Testis (tissue), 5 donors: ENCODE results near the gene GPATCH4. TPM values are rescaled to one million over a fixed set of nuclear protein-coding genes. Genes with fewer than 3 reads are reported as not detected.

Experiments
- DNase-seq: peaks from one replicate; pipeline ENCODE4 v3.0.0-alpha.2; 2019
- H3K27ac ChIP-seq, 2 donors: fragments of 200-600 bp; sonication (generic); one replicate each; pipeline ENCODE4 v1.5.1; 2019
- H3K27me3 ChIP-seq: fragments of 200-600 bp; sonication (generic); one replicate; pipeline ENCODE4 v1.5.1; 2019
- H3K36me3 ChIP-seq: fragments of 200-600 bp; sonication (generic); one replicate; pipeline ENCODE4 v1.5.1; 2017; ENCODE audit warnings: low read depth; ENCODE audit errors: missing control alignments
- H3K4me1 ChIP-seq: fragments of 200-600 bp; sonication (generic); one replicate; pipeline ENCODE4 v1.5.1; 2019
- H3K4me3 ChIP-seq, 2 donors: fragments of 200-600 bp; sonication (generic); one replicate each; pipeline ENCODE4 v1.5.1; 2017 to 2019
- H3K9me3 ChIP-seq: fragments of 200-600 bp; sonication (generic); one replicate; pipeline ENCODE4 v1.5.1; 2017
- POLR2A ChIP-seq: fragments of 450-650 bp; IDR thresholded peaks from one replicate; pipeline ENCODE4 v1.6.1; 2017; ENCODE audit warnings: antibody characterized with exemption, mild to moderate bottlenecking, moderate library complexity
- WGBS, 2 donors: methylation state at CpG; one replicate each; pipeline ENCODE4 v1.1.5; 2018; 5-methylcytosine and 5-hydroxymethylcytosine counted together
- intact Hi-C: fragments of 100-400 bp; cut with DNase I; formaldehyde crosslinking; loops from one replicate; pipeline ENCODE4 v1.15.1; 2023; ENCODE audit warnings: low total_unique reads
- long read RNA-seq, 2 donors: transcript quantifications; one replicate each; lab custom pipeline, GENCODE V29; 2026
- polyA plus RNA-seq: library from polyadenylated mRNA; stranded (reverse); fragments of 350-450 nt; fragmentation: Illumina TruSeq; extraction: RNeasy Lipid Tissue Mini Kit (QIAGEN cat#74804); gene quantifications from one replicate; pipeline ENCODE4 v1.2.3, GENCODE V29; 2014; ENCODE audit warnings: low read depth, low replicate concordance; ENCODE audit not compliant: insufficient read depth
- total RNA-seq, 2 donors: library from RNA; depleted of rRNA; stranded (reverse); fragments of >200 nt; gene quantifications; one replicate each; pipeline ENCODE4 v1.2.3, GENCODE V29; 2016
- TF ChIP-seq, protein P1 (sequence below), 3 experiments: fragments of 450-650 bp in 2 of 3; fragments of 200-600 bp in 1 of 3; sonication (generic) in 1 of 3; IDR thresholded peaks; one replicate each; pipeline ENCODE4 v1.5.1; 2016 to 2019; ENCODE audit warnings: antibody characterized with exemption in 3 of 3, mild to moderate bottlenecking in 2 of 3, moderate library complexity in 1 of 3

GPATCH4 gene
- total RNA-seq (10 to 100 TPM; 21.6 to 26.7 TPM), polyA plus RNA-seq (18.5 TPM)
- long read RNA-seq, donor 1, transcript GPATCH4-214 (2 exons, 552 nt) = minor isoform, 5 of 23 reads
- long read RNA-seq, donor 1, transcript GPATCH4-201 (8 exons, 1,972 nt) = major isoform, 8 of 23 reads
- long read RNA-seq, donor 1, partial matches to known transcripts = 8 of 23 reads
- long read RNA-seq, donor 1, other reads (novel, unspliced or antisense) = 0 of 23 reads
- long read RNA-seq, donor 2, transcript GPATCH4-201 (8 exons, 1,972 nt) = major isoform, 6 of 8 reads
- long read RNA-seq, donor 2, partial matches to known transcripts = 0 of 8 reads
- long read RNA-seq, donor 2, other reads (novel, unspliced or antisense) = 0 of 8 reads

DNA sequence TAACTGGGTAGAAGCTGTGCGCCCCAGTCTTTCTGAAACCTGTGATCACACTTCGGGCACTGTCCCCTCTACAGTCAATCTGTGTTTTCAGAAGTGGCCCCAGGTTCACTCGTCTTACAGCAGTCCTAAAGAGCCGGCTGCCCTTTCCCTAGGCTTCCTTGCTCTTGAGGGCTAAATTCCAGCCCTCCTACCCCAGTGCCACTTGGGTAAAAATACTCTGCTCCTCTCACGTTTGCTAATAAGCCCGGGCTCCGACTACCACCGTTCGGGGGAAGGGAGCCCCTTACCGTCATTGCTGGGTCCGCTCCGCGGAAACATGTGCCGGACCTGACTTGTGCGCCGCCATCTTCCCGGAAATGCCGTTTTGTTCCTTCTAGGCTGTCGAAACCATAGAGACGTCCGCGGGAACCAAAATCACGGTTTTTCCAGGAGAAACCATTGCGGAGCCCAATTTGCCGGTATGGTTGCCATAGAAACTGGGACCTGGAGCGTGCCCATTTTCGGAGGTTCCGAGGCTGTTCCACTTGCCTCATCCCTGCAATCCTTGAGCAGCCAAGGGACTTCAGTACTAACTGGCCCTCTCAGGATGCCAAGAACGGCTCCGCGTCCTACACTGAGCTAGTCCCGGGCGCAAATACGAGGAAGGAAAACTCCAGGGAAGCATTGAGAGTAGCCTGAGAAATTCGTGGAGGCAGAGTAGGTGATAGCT, at the start of gene GPATCH4:
TSS of gene GPATCH4 (minus strand) at position 358 of the 709 bp plus-strand sequence.
- peak within 1 kb of the TSS; percentile 62 to 81 for H3K4me3 ChIP-seq
- H3K9me3 ChIP-seq = no peaks in the 10 kb centered on the region
- H3K27me3 ChIP-seq = no peaks in the 10 kb centered on the region
- H3K36me3 ChIP-seq = no peaks in the 10 kb centered on the region
- peak; percentile 95 for DNase-seq
- intact Hi-C loops = loop anchor here (5.0 to 10.0 kb wide), 2 partner anchors 94 to 146 kb away; no protein-coding TSS in a partner anchor
- TF ChIP-seq, protein P1, sequence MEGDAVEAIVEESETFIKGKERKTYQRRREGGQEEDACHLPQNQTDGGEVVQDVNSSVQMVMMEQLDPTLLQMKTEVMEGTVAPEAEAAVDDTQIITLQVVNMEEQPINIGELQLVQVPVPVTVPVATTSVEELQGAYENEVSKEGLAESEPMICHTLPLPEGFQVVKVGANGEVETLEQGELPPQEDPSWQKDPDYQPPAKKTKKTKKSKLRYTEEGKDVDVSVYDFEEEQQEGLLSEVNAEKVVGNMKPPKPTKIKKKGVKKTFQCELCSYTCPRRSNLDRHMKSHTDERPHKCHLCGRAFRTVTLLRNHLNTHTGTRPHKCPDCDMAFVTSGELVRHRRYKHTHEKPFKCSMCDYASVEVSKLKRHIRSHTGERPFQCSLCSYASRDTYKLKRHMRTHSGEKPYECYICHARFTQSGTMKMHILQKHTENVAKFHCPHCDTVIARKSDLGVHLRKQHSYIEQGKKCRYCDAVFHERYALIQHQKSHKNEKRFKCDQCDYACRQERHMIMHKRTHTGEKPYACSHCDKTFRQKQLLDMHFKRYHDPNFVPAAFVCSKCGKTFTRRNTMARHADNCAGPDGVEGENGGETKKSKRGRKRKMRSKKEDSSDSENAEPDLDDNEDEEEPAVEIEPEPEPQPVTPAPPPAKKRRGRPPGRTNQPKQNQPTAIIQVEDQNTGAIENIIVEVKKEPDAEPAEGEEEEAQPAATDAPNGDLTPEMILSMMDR (IDR thresholded peaks at IDR 0.05) = no peak
- no peak for TF ChIP-seq POLR2A
- WGBS, 2 donors = 1% methylated on average over 32 to 35 of the region's 35 CpGs
- peaks cover 7% of the 10 kb centered on the region for H3K4me1 ChIP-seq
- H3K27ac ChIP-seq = peak within 1 kb of the TSS; percentile 65 to 83

DNA sequence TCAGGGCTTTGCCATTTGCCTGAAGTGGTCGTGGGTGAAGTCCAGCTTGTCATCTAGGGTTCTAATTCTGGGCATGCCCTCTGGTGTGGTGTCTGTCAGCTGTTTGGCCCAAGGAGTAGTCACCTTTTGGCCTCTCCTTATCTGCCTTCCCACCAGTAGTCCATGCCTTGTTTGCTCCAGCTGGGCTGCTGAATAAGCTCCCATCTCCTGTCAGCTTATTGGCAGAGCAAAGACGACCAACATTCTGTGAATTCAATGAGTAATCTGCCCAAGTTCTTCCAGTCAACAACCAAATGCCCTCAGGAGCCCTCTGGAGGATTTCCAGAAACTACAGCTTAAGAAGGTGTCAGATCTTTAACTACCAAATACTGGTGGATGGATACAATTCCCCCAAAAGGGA, 47.7 kb upstream of the GPATCH4 start:
- Histone ChIP-seq H3K27me3 (no peaks in the 10 kb centered on the region), H3K4me3 (no peak overlapping the region), H3K36me3 (no peaks in the 10 kb centered on the region), H3K9me3 (no peaks in the 10 kb centered on the region), H3K27ac (no peak overlapping the region), H3K4me1 (no peaks in the 10 kb centered on the region)
- WGBS, 2 donors = 39 to 53% methylated on average over 2 of the region's 2 CpGs
- no peak for DNase-seq
- intact Hi-C loops = no loop called here
- no peak for TF ChIP-seq POLR2A
- TF ChIP-seq, protein P1 (IDR thresholded peaks at IDR 0.05) = no peak

DNA sequence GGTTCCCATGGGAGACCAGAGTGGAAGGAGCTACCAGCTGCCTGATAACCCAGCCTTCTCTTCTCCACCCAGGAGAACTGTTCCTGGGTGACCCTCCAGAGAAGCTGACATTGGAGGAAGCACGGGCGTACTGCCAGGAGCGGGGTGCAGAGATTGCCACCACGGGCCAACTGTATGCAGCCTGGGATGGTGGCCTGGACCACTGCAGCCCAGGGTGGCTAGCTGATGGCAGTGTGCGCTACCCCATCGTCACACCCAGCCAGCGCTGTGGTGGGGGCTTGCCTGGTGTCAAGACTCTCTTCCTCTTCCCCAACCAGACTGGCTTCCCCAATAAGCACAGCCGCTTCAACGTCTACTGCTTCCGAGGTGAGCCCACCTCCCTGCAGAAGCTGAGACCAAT, 47.2 kb upstream of the GPATCH4 start:
- Histone ChIP-seq H3K4me1 (no peaks in the 10 kb centered on the region), H3K9me3 (no peaks in the 10 kb centered on the region), H3K36me3 (no peaks in the 10 kb centered on the region), H3K4me3 (no peak overlapping the region), H3K27me3 (no peaks in the 10 kb centered on the region), H3K27ac (no peak overlapping the region)
- 72 to 86% methylated on average over 7 to 10 of the region's 10 CpGs for WGBS, 2 donors
- intact Hi-C loops = no loop called here
- no peak for TF ChIP-seq POLR2A
- TF ChIP-seq, protein P1 (IDR thresholded peaks at IDR 0.05) = no peak
- no peak for DNase-seq

DNA sequence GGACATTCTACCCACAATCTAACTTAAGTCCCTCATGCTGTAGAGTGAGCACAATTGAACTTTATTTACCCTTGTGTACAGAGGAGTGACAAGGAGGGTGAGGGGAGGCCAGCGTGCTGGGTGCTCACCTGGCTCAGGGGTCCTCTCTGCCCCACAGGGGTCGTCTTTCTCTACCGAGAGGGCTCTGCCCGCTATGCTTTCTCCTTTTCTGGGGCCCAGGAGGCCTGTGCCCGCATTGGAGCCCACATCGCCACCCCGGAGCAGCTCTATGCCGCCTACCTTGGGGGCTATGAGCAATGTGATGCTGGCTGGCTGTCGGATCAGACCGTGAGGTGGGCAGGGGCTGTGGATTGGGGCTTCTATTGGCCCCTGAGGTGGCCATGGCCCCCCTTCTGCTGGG, 46.1 kb upstream of the GPATCH4 start:
- H3K4me3 ChIP-seq = no peak overlapping the region
- WGBS, 2 donors = 81 to 89% methylated on average over 7 to 10 of the region's 10 CpGs
- no peaks in the 10 kb centered on the region for H3K36me3 ChIP-seq
- H3K4me1 ChIP-seq = peaks cover under 1% of the 10 kb centered on the region
- no peak overlapping the region for H3K27ac ChIP-seq
- DNase-seq = no peak
- intact Hi-C loops = no loop called here
- no peaks in the 10 kb centered on the region for H3K27me3 ChIP-seq
- H3K9me3 ChIP-seq = no peaks in the 10 kb centered on the region
- no peak for TF ChIP-seq POLR2A
- TF ChIP-seq, protein P1 (IDR thresholded peaks at IDR 0.05) = no peak
